Astrocyte (in vitro differentiated cells and primary cell): ENCODE measurements around the gene PTGER2. TPM values are rescaled to one million over a fixed set of nuclear protein-coding genes. Genes with fewer than 3 reads are reported as not detected.

Experiments used
- DNase-seq: peaks from one replicate; pipeline ENCODE4 v3.0.0-alpha.2; 2010; ENCODE audit warnings: low read depth
- FAIRE-seq: peaks from 2 replicates; lab custom pipeline; 2011; peaks lifted over from hg19 to GRCh38; lab: Jason Lieb, UNC
- H2AFZ ChIP-seq: 2 replicates; pipeline ENCODE4 v1.6.0; 2012; ENCODE audit warnings: low read depth, low read length, inconsistent platforms
- H3K27ac ChIP-seq: 2 replicates; pipeline ENCODE4 v1.5.1; 2011; ENCODE audit warnings: low read depth, low read length, inconsistent platforms
- H3K27me3 ChIP-seq: 2 replicates; pipeline ENCODE4 v1.6.0; 2011; ENCODE audit warnings: low read length, inconsistent platforms; ENCODE audit not compliant: insufficient read depth
- H3K36me3 ChIP-seq: 2 replicates; pipeline ENCODE4 v1.5.1; 2011; ENCODE audit warnings: low read length, inconsistent platforms; ENCODE audit not compliant: insufficient read depth
- H3K4me1 ChIP-seq: 2 replicates; pipeline ENCODE4 v1.5.1; 2011; ENCODE audit warnings: low read length, inconsistent platforms; ENCODE audit not compliant: insufficient read depth
- H3K4me2 ChIP-seq: 2 replicates; pipeline ENCODE4 v1.6.0; 2012; ENCODE audit warnings: low read length, inconsistent platforms
- H3K4me3 ChIP-seq: 2 replicates; pipeline ENCODE4 v1.5.1; 2011; ENCODE audit warnings: low read depth, mild to moderate bottlenecking, low read length, inconsistent platforms; ENCODE audit not compliant: insufficient read depth
- H3K79me2 ChIP-seq: 2 replicates; pipeline ENCODE4 v1.6.0; 2012; ENCODE audit warnings: mild to moderate bottlenecking, low read length, inconsistent platforms; ENCODE audit not compliant: insufficient read depth
- H3K9ac ChIP-seq: 2 replicates; pipeline ENCODE4 v1.6.0; 2012; ENCODE audit warnings: mild to moderate bottlenecking, low read length, inconsistent platforms
- H3K9me3 ChIP-seq: 2 replicates; pipeline ENCODE4 v1.5.1; 2012; ENCODE audit warnings: low read depth, mild to moderate bottlenecking, low read length, inconsistent platforms; ENCODE audit not compliant: insufficient read depth
- H4K20me1 ChIP-seq: 2 replicates; pipeline ENCODE4 v1.6.0; 2012; ENCODE audit warnings: low read length, inconsistent platforms; ENCODE audit not compliant: insufficient read depth
- H3K27ac Mint-ChIP-seq: one replicate; pipeline ENCODE4 v1.8.0; 2021; ENCODE audit warnings: mild to moderate bottlenecking, mixed read lengths; ENCODE audit not compliant: unreplicated experiment
- H3K27me3 Mint-ChIP-seq: one replicate; pipeline ENCODE4 v1.8.0; 2021; ENCODE audit warnings: low read depth, mixed read lengths; ENCODE audit not compliant: unreplicated experiment
- H3K36me3 Mint-ChIP-seq: one replicate; pipeline ENCODE4 v1.8.0; 2021; ENCODE audit warnings: low read depth, mixed read lengths; ENCODE audit not compliant: unreplicated experiment
- H3K4me1 Mint-ChIP-seq: one replicate; pipeline ENCODE4 v1.8.0; 2021; ENCODE audit warnings: low read depth, mixed read lengths; ENCODE audit not compliant: unreplicated experiment
- H3K4me3 Mint-ChIP-seq: one replicate; pipeline ENCODE4 v1.8.0; 2021; ENCODE audit warnings: mild to moderate bottlenecking, moderate library complexity, mixed read lengths; ENCODE audit not compliant: unreplicated experiment
- H3K9me3 Mint-ChIP-seq: one replicate; pipeline ENCODE4 v1.8.0; 2021; ENCODE audit warnings: mild to moderate bottlenecking, mixed read lengths; ENCODE audit not compliant: unreplicated experiment
- EZH2 ChIP-seq: IDR thresholded peaks from 2 replicates; pipeline ENCODE4 v1.6.1; 2012; ENCODE audit warnings: mild to moderate bottlenecking, low read length, inconsistent platforms; ENCODE audit not compliant: insufficient read depth
- total RNA-seq: library from RNA; stranded (reverse); gene quantifications from 2 replicates; pipeline ENCODE4 v1.2.1, GENCODE V29; 2021
- TF ChIP-seq, protein P1 (sequence below): IDR thresholded peaks from 2 replicates; pipeline ENCODE4 v1.5.1; 2011; ENCODE audit warnings: low read depth, mild to moderate bottlenecking, inconsistent platforms, low read length, moderate library complexity; ENCODE audit not compliant: insufficient read depth

The PTGER2 gene
- total RNA-seq, 1 donor from 2014 or later = not detected

DNA sequence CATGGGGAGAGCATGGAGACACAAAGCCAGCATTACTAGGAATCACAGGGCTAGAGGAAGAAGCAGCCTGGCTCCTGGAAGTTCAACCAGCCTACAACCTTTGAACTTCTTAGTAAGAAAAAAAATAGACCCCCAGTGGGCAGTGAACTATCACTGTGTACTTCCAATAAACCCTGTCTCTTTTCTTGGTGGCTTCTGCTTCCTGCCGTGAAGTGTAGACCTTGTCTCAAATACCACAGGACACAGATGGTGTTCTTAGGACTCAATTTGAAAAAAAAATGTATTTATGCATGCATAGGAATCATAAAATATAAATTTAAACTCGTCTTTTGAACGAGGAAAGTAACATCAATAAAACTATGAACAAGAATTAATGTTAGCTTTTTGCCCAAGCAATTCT lies 3.6 kb upstream of the PTGER2 start:
- Mint-ChIP-seq H3K36me3 (no peaks in the 10 kb centered on the region), H3K9me3 (peaks cover 5% of the 10 kb centered on the region), H3K4me1 (peaks cover 9% of the 10 kb centered on the region), H3K4me3 (no peak overlapping the region), H3K27me3 (peaks cover 36% of the 10 kb centered on the region), H3K27ac (no peak overlapping the region)
- Histone ChIP-seq H2AFZ (no peak overlapping the region), H3K79me2 (no peaks in the 10 kb centered on the region), H3K9ac (no peak overlapping the region), H3K9me3 (no peaks in the 10 kb centered on the region), H3K27ac (no peak overlapping the region), H3K36me3 (no peaks in the 10 kb centered on the region), H3K4me1 (peaks cover 16% of the 10 kb centered on the region), H3K4me3 (no peak overlapping the region), H4K20me1 (no peaks in the 10 kb centered on the region), H3K4me2 (no peak overlapping the region), H3K27me3 (no peaks in the 10 kb centered on the region)
- DNase-seq (no peak), FAIRE-seq (no peak)
- TF ChIP-seq EZH2 = no peak
- TF ChIP-seq, protein P1, sequence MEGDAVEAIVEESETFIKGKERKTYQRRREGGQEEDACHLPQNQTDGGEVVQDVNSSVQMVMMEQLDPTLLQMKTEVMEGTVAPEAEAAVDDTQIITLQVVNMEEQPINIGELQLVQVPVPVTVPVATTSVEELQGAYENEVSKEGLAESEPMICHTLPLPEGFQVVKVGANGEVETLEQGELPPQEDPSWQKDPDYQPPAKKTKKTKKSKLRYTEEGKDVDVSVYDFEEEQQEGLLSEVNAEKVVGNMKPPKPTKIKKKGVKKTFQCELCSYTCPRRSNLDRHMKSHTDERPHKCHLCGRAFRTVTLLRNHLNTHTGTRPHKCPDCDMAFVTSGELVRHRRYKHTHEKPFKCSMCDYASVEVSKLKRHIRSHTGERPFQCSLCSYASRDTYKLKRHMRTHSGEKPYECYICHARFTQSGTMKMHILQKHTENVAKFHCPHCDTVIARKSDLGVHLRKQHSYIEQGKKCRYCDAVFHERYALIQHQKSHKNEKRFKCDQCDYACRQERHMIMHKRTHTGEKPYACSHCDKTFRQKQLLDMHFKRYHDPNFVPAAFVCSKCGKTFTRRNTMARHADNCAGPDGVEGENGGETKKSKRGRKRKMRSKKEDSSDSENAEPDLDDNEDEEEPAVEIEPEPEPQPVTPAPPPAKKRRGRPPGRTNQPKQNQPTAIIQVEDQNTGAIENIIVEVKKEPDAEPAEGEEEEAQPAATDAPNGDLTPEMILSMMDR = no peak

DNA sequence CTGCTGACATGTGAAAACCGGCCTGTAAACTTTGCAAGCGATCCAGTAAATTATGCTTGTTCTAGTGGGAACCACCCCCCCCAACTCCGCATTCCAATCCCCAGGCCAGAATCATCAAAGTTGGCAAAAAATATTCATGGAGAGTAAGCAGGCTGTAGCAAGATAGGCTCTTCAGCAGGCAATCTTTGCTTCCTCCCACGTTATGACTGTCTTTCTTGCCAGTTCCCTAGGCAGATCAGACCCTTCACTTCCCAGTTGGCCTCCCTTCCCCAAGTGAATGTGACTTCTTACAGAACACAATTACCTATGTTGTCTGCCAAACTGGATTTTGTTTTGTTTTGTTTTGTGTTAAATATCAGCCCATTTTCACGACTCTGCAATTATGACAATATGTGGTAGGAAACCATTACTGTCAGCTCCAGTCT lies 1.2 kb upstream of the PTGER2 start:
- Histone ChIP-seq H3K27me3 (peaks cover 14% of the 10 kb centered on the region), H3K79me2 (no peaks in the 10 kb centered on the region), H3K27ac (no peak overlapping the region), H4K20me1 (no peaks in the 10 kb centered on the region), H3K4me3 (no peak overlapping the region), H3K9ac (no peak overlapping the region), H3K4me2 (peak overlapping the region; percentile 96), H2AFZ (no peak overlapping the region), H3K4me1 (peaks cover 17% of the 10 kb centered on the region), H3K36me3 (no peaks in the 10 kb centered on the region), H3K9me3 (no peaks in the 10 kb centered on the region)
- Mint-ChIP-seq H3K4me3 (no peak overlapping the region), H3K4me1 (peaks cover 9% of the 10 kb centered on the region), H3K36me3 (no peaks in the 10 kb centered on the region), H3K9me3 (peaks cover 5% of the 10 kb centered on the region), H3K27ac (no peak overlapping the region), H3K27me3 (peaks cover 58% of the 10 kb centered on the region)
- TF ChIP-seq, protein P1 = no peak
- peak; percentile 30 for DNase-seq
- no peak for FAIRE-seq

DNA sequence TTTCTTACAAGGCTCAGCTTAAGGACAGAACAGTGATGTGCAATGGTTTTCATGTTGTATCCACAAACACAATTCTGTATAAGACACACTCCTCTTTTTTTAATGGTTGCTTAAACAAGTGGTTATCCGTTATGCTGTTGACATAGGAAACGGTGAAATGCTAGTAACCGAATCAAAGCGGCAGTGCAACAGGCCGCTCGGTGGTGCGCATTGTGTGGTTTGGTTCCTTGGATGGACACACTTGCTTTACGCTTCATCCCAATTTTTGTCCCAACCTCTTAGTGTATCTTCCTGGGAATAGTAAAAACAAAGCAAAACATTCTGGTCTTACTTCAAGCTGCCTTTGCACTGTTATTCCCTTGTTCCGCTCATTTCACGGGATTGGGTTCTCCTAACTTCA lies 650 bp upstream of the PTGER2 start:
- Mint-ChIP-seq H3K9me3 (peaks cover 5% of the 10 kb centered on the region), H3K27ac (no peak overlapping the region), H3K4me1 (peaks cover 9% of the 10 kb centered on the region), H3K27me3 (peaks cover 60% of the 10 kb centered on the region), H3K36me3 (no peaks in the 10 kb centered on the region), H3K4me3 (peak overlapping the region; percentile 73)
- Histone ChIP-seq H3K4me3 (peak overlapping the region; percentile 76), H3K9ac (peak overlapping the region; percentile 75), H3K79me2 (no peaks in the 10 kb centered on the region), H3K36me3 (no peaks in the 10 kb centered on the region), H3K9me3 (no peaks in the 10 kb centered on the region), H3K4me1 (peaks cover 17% of the 10 kb centered on the region), H3K27ac (no peak overlapping the region), H4K20me1 (no peaks in the 10 kb centered on the region), H3K27me3 (peaks cover 14% of the 10 kb centered on the region), H2AFZ (peak overlapping the region; percentile 97), H3K4me2 (peak overlapping the region; percentile 96)
- TF ChIP-seq EZH2 = no peak
- TF ChIP-seq, protein P1 = no peak
- FAIRE-seq (no peak), DNase-seq (peak; percentile 24)
